ENCODE data around the gene CCSER2.

Gene CCSER2

DNA sequence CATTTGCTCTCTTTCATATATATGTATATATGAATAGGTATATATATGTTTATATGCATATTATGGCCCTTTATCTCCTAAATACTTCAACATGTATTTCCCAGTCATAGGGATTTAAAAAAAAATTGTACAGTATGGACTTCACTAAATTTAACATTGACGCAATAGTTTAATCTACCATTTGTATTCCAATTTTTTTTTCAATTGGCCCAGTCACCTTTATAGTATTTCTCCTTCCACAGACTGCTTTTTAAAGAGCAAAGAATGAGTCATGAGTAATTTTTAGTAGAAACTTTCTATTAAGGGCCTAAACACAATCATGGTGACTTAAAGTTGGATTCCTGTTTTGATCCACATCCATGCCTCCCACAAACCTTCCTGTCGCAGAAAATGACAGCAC is 20.5 kb downstream of the CCSER2 start:
- no peak for DNase-seq

GRCh38 chr10:84352251-84352842 is 24.0 kb downstream of the CCSER2 start:
- no peak for DNase-seq

DNA sequence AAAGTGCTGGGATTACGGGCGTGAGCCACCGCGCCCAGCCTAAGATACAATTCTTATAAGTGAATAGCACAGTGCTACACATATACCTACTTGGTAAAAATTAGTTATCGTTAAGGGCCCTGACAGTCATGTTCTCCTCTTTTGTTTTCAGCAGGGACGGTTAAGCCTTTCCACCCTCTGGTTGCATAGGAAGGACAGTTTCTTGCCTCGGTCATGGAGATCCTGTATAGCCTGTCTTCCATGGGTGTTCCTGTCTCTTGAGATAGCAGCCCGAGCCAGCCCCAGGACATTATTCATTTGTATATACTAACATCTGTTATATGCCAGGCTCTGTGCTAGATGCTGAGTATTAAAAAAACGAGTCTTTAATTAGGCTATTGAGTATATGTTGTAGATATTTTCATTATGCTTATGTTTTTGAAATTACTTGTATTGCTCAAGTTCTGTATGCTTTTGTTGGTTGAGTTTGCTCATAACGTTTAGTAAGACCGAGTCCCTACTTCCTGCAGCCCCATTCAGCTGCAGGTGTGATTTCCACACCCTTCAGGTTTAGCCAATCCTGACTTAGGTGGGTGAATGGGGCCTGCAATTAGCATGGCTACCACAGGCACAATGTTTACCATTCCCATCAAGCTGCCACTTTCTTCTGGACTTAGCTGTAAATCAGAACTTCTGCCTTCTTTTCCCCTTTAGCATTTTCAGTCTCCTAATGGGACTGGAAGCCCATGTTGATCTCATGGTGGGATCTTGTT is 24.8 kb downstream of the CCSER2 start:
- peak; percentile 54 for DNase-seq

- no peak for DNase-seq
Measured at GRCh38 chr10:84354623-84355022, 26.2 kb downstream of the CCSER2 start.

- DNase-seq, result no peak
Measured at GRCh38 chr10:84355106-84355505, 26.7 kb downstream of the CCSER2 start.

- DNase-seq, result no peak
Measured at GRCh38 chr10:84356928-84357327, 28.5 kb downstream of the CCSER2 start.

GRCh38 chr10:84358743-84359142 is 30.4 kb downstream of the CCSER2 start:
- DNase-seq, result no peak

DNA sequence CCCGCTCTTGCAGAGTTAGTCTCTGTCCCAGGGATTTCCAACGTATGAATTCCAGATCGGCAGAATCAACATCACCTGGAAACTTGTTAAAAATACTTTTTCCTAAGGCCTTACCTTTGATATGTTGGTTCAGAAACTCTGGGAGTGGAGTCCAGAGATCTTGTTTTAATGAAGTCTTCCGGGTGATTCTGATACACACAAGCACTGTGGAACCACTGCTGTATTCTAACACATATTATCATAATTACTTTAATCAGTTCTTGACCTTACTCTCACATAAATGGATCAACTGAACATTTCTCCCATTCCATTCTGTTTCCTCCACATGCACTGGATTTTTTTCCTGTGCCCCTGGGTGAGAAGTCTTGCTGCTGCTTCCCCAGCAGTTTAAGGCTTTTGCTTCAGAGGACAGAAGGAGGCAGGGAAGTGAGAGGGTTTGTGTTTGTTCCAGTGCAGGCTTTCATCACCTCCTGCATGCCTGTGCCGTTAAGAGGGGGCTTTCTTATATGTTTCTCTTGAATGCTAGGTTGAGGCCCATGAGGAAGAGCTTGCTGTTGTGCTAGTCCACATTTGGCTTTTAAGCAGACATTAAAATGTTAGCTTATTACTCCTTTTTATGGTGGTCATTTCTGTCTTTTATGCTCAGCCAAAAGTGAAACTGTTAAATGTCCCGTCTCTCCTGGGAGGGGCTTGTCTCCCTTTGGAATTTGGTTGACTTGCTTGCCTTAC is 32.4 kb downstream of the CCSER2 start:
- DNase-seq, result no peak

- no peak for DNase-seq
Measured at GRCh38 chr10:84365335-84365881, 37.0 kb downstream of the CCSER2 start.

DNA sequence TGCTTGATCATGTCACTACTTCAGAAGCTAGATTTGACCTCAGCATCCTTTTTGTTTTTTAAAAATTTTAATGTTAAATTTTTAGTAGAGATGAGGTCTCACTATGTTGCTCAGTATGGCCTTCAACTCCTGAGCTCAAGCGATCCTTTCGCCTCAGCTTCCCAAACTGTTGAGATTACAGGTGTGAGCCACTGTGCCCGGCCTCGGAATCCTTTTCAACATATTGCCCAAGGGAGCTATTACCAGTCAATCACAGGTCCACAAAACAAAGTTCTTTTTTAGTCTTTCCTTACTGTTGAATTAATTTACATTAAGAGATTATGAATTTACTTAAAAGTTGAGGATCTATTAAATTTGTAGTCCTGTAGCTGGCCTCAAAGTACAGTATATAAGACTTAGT is 37.7 kb downstream of the CCSER2 start:
- no peak for DNase-seq

- no peak for DNase-seq
Measured at GRCh38 chr10:84367256-84367655, 38.9 kb downstream of the CCSER2 start.

DNA sequence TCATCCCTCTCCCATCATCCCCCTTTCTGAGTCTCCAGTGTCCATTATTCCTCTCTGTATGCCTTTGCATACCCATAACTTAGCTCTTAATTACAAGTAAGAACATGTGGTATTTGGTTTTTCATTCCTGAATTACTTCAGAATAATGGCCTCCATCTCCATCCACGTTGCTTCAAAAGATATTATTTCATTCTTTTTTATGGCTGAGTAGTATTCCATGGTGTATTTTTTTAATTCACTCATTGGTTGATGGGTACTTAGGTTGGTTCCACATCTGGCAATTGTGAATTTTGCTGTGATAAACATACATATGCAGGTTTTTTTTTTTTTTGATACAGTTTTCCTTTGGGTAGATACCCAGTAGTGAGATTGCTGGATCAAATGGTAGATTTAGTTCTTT is 40.4 kb downstream of the CCSER2 start:
- DNase-seq, result no peak

DNA sequence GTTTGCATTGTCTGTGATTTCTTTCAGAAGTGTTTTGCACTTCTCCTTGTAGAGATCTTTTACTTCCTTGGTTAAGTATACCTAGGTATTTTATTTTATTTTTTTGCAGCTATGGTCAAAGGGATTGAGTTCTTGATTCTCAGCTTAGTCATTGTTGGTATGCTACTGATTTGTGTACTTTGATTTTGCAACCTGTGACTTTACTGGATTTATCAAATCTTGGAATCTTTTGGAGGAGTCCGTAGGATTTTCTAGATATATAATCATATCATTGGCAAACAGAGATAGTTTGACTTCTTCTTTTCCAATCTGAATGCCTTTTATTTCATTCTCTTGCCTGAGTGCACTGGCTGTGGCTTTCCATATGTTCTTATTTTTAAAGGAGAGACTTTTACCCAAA is 41.9 kb downstream of the CCSER2 start:
- no peak for DNase-seq

DNA sequence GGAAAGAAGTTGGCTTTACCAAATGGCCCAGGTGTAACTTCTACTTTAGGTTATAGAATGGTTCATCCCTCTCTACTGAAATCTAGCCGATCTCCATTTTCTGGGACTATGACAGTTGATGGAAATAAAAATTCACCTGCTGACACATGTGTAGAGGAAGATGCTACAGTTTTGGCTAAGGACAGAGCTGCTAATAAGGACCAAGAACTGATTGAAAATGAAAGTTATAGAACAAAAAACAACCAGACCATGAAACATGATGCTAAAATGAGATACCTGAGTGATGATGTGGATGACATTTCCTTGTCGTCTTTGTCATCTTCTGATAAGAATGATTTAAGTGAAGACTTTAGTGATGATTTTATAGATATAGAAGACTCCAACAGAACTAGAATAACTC is 43.6 kb downstream of the CCSER2 start:
- DNase-seq, result no peak

DNA sequence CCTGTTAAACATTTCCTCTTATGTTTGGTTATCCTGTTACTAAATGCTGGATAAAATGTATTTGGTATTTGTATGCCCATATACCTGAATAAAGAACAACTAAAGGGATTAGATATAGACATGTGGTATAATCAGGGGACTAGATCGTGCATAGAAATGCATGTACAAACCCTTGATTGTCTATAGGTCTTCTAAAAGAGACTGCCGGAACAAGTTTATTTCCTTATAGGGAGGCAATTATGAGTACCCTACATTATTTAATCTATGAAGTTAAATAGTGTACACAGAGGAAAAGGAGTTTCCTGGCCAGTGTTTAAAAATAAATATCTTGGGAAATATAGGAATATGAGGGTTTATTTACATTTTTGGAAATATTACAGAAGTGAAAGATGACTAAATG is 44.6 kb downstream of the CCSER2 start:
- DNase-seq, result no peak

DNA sequence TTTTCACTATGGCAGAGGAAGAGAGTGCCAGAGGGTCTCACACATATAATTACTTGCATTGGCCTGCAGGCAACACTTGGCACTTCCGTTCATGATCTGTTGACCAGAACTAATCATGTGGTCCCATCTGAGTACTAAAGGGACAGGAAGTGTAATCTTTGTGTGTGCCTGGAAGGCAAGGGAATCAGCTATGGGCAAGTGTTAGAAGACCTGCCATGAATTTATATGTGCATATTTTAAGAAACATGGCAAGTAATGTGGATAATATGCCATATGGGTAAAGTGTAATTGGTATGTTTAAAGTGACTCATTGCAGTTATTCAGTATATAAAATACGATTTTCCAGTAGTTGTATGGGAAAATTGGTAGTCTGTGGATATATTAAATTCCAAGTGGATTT is 46.1 kb downstream of the CCSER2 start:
- no peak for DNase-seq

DNA sequence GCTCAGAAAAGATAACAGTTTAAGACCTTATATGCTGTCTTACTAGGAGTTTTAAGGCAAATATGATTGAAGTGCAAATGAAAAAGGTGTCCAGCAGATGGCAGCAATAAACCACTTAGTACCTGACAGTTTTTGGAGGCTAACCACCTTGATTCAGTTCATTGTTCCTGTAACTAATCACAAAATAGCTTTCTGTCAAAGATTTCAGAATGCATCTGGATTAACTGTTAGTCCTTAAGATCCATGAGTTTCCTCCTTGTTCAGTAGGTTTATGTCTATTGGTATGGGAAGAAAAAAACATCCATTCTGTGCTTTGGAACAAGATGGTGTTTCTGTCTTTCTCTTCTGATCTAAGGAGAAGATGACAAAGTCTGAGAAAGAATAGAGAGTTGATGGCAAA is 46.6 kb downstream of the CCSER2 start:
- DNase-seq, result no peak

DNA sequence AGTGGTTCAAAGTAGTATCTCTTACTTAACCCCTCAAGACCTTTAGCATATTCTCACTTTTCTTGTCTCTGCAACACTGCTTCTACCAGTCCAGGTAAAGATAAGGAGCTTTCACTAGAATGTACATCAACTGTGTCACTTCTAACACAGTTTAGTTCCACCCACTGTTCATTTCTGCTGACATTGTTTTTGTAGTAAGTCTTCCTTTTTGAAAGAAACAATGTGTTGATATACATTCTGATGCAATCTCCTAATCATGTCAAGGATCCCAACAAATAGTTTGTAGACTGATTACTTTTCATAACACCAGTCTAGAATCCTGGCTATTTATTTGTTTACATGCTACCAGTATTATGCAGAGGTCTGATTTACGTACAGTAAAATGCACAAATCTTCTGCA is 47.5 kb downstream of the CCSER2 start:
- no peak for DNase-seq

DNA sequence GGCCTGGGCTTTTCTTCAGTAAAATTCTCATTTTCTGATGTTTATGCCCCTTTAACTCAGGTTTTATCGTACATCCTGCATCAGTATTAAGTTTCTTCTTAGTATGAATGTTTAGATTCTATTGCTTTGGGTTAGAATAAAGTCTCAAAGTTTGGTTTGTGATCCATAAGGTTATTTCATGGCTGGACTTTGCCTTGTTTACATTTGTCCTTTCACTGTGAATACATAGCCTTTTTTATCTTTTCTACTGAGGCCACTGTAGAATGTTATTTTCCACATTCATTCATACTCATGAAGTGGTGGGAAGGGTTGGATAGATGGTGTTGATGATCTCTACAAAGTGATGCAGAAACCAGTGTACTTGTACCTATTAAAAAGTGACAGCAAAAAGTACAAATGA is 59.8 kb downstream of the CCSER2 start:
- DNase-seq, result no peak

DNA sequence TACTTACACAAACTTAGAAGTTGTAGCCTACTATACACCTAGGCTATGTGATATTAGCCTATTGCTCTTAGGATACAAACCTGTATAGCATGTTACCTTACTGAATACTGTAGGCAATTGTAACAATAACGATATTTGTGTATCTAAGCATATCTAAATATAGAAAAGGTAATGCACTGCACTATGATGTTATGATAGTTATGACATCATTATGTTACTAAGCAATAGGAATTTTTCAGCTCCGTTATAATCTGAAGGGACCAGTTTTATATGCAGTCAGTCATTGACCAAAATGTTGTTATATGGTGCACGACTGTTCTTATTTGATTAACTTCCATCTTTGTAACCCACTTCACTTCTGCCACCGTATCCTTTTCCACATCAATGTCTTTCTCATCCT is 62.0 kb downstream of the CCSER2 start:
- DNase-seq, result no peak

- no peak for DNase-seq
Measured at GRCh38 chr10:84391326-84391725, 62.9 kb downstream of the CCSER2 start.

DNA sequence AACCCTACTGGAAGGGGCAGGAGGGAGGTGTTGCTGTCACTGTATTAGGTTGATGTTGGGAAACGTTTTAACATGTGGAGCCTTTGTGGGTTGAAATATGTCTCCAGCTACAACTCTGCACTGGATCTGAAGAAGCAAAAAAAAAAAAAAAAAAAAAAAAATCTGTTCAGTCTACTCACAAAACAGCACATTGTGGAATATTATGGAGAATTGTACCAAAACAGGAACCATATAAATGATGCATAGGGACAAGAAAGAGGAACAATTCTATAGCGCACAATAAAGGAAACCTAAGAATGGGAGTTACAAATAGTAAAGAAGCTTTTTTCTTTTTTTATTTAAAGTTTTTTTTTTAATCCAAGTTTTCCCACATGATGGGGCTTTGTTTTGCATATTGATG is 63.8 kb downstream of the CCSER2 start:
- no peak for DNase-seq

GRCh38 chr10:84395581-84395980 is 67.2 kb downstream of the CCSER2 start:
- no peak for DNase-seq

GRCh38 chr10:84397735-84398144 is 69.4 kb downstream of the CCSER2 start:
- DNase-seq, result no peak

Measured in NCI-H510A (cell line).